Activated naive CD8-positive, alpha-beta T cell treated with anti-CD3 and anti-CD28 coated beads, Interleukin-2, amount 50 U/mL, for 24 hours (primary cell): ENCODE measurements around the gene KRTAP5-8.
A peak's percentile ranks its signal among the peaks of the same experiment; 100 is the strongest.
"Not testable (repeated sequence)": the region's sequence is repeated elsewhere in the genome, so short reads cannot be mapped to it uniquely, and the experiment has no call there.

ENCODE experiments used
- ATAC-seq: fragments of 150-1000 bp; cut with Tn5 transposase; one replicate; pipeline ENCODE4 v1.10.0; 2021
- DNase-seq: peaks from one replicate; pipeline ENCODE4 v3.0.0; 2021
- H3K27ac Mint-ChIP-seq: one replicate; pipeline ENCODE4 v1.8.0; 2021; ENCODE audit warnings: mild to moderate bottlenecking, mixed read lengths
- H3K27me3 Mint-ChIP-seq: one replicate; pipeline ENCODE4 v1.8.0; 2021; ENCODE audit warnings: mixed read lengths
- H3K36me3 Mint-ChIP-seq: one replicate; pipeline ENCODE4 v1.8.0; 2021; ENCODE audit warnings: low read depth, mixed read lengths
- H3K4me1 Mint-ChIP-seq: one replicate; pipeline ENCODE4 v1.8.0; 2021; ENCODE audit warnings: mixed read lengths
- H3K4me3 Mint-ChIP-seq: one replicate; pipeline ENCODE4 v1.8.0; 2021; ENCODE audit warnings: mild to moderate bottlenecking, moderate library complexity, mixed read lengths
- H3K9me3 Mint-ChIP-seq: one replicate; pipeline ENCODE4 v1.8.0; 2021; ENCODE audit warnings: mixed read lengths

Gene KRTAP5-8

DNA sequence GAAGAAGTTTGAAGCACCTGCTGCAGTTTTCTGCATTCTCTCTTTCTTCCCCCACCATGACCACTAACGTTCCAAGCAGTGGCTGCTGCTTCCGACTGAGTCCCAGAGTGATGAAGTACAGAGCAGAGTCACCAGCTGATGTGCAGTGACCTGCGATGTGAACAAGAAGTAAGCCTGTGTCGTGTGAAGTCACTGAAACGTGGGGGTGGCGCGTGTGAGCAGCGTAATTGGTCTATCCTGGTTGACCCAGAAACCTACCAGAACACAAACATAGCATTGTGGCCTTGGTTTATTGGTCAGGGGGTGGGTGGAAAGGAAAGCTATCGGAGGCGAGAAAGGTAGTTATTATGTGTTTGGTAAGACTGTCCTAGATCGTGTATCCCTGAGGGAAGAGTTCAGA, 7.2 kb upstream of the KRTAP5-8 start:
- H3K4me3 Mint-ChIP-seq, result no peak overlapping the region

GRCh38 chr11:71532036-71532610, 5.7 kb upstream of the KRTAP5-8 start:
- Mint-ChIP-seq H3K4me3 (no peak overlapping the region), H3K27ac (no peak overlapping the region), H3K27me3 (peaks cover 10% of the 10 kb centered on the region), H3K9me3 (no peaks in the 10 kb centered on the region), H3K4me1 (no peaks in the 10 kb centered on the region), H3K36me3 (no peaks in the 10 kb centered on the region)
- ATAC-seq, result no peak
- DNase-seq, result no peak

More for the DNA sequence above, 7.2 kb upstream of the KRTAP5-8 start:
- H3K27ac Mint-ChIP-seq, result no peak overlapping the region
- peaks cover 10% of the 10 kb centered on the region for H3K27me3 Mint-ChIP-seq
- H3K36me3 Mint-ChIP-seq, result no peaks in the 10 kb centered on the region
- DNase-seq, result no peak
- H3K9me3 Mint-ChIP-seq, result no peaks in the 10 kb centered on the region
- H3K4me1 Mint-ChIP-seq, result no peaks in the 10 kb centered on the region
- ATAC-seq, result no peak

GRCh38 chr11:71534711-71535608, 2.9 kb upstream of the KRTAP5-8 start:
- ATAC-seq, H3K4me3 Mint-ChIP-seq, DNase-seq, H3K9me3 Mint-ChIP-seq, H3K27ac Mint-ChIP-seq, H3K4me1 Mint-ChIP-seq, H3K36me3 Mint-ChIP-seq, H3K27me3 Mint-ChIP-seq: not testable (repeated sequence)

DNA sequence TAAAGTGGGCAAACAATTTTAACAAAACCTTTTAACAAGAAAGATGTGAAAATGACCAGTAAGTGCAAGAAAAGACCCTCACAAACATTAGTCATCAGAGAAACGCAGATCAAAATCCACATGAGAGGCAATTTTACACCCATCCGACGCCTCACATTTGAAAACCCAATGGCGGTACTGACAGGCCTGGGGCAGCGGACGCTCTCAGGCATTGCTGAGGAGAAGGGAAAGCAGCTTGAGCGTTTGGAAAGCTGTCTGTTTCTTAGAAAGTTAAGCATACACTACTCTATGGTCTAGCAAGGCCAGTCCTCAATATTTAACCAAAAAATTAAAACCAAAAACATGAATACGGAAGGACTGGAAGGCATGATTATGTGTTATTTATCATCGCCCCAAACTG, 2.0 kb upstream of the KRTAP5-8 start:
- H3K27me3 Mint-ChIP-seq, result peaks cover 2% of the 10 kb centered on the region
- peaks cover 3% of the 10 kb centered on the region for H3K4me1 Mint-ChIP-seq
- no peak overlapping the region for H3K4me3 Mint-ChIP-seq
- no peak for DNase-seq
- no peak for ATAC-seq
- no peak overlapping the region for H3K27ac Mint-ChIP-seq
- peaks cover 4% of the 10 kb centered on the region for H3K36me3 Mint-ChIP-seq
- H3K9me3 Mint-ChIP-seq, result peaks cover 7% of the 10 kb centered on the region

DNA sequence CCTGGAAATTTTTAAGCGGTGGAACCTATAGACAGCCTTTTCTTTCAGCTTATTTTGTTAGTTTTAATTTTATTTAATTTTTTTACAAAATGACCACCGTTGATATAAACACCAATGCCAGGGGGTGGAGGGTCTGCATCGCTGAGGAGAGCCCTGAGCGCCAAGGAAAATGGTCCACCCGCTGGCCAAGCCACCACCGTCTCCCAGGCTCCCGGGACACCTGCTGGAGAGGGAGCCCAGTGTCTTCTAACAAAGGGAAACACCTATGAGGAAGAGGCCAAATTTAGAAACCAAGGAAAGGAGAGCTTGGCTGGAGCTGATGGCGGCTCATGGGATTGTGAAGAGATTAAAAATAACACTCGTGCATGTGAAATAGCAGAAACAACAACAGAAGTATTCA, 288 bp upstream of the KRTAP5-8 start:
- H3K4me1 Mint-ChIP-seq, result peaks cover 6% of the 10 kb centered on the region
- H3K27ac Mint-ChIP-seq, result no peak overlapping the region
- ATAC-seq, result no peak
- H3K9me3 Mint-ChIP-seq, result peaks cover 15% of the 10 kb centered on the region
- H3K27me3 Mint-ChIP-seq, result peaks cover 2% of the 10 kb centered on the region
- H3K4me3 Mint-ChIP-seq, result no peak overlapping the region
- DNase-seq, result no peak
- H3K36me3 Mint-ChIP-seq, result peaks cover 4% of the 10 kb centered on the region

GRCh38 chr11:71538666-71538990, 803 bp downstream of the KRTAP5-8 start:
- no peak overlapping the region for H3K27ac Mint-ChIP-seq
- peaks cover 2% of the 10 kb centered on the region for H3K27me3 Mint-ChIP-seq
- ATAC-seq, result no peak
- peaks cover 4% of the 10 kb centered on the region for H3K36me3 Mint-ChIP-seq
- H3K4me1 Mint-ChIP-seq, result peaks cover 15% of the 10 kb centered on the region
- H3K4me3 Mint-ChIP-seq, result no peak overlapping the region
- DNase-seq, result no peak
- H3K9me3 Mint-ChIP-seq, result peaks cover 15% of the 10 kb centered on the region

DNA sequence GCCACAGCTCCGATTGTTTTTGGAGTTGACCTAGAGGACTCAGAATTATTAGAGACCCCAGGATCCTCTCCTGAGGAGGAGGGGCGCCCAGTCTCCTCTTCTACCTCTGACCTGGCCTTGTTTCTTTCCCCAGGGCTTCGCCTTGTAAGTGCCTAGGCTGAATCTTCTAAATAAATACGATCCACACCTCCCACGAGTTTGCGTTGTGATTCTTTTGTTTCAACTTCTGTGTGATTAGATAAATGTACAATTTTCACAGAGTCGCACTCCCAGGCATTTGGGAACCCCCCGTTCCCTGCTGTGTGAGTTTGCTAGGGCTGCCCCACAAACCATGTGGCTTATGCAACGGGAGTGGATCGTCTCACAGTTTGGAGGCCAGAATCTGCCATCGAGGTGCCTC, 1.2 kb downstream of the KRTAP5-8 start:
- ATAC-seq, result no peak
- Mint-ChIP-seq H3K36me3 (peaks cover 4% of the 10 kb centered on the region), H3K4me3 (no peak overlapping the region), H3K27me3 (peaks cover 2% of the 10 kb centered on the region), H3K9me3 (peaks cover 15% of the 10 kb centered on the region), H3K27ac (no peak overlapping the region), H3K4me1 (peaks cover 19% of the 10 kb centered on the region)
- DNase-seq, result no peak

DNA sequence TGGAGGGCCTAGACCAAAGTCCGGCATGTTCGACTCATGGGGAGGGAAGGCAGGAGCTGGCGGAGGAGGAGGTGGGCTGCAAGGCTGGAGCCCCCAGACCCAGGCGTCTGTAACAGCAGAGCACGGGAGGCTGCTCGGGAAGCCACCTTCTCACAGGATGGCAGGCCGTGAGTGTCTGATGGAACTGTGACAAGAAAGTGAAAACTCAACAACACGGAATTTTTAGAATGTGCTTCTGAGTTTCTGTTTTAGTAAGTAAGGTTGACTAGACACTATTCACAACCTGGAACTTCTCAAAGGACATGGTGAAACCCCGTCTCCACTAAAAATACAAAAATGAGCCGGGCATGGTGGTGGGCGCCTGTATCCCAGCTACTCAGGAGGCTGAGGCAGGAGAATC, 2.1 kb downstream of the KRTAP5-8 start:
- ATAC-seq, result not testable (repeated sequence)

DNA sequence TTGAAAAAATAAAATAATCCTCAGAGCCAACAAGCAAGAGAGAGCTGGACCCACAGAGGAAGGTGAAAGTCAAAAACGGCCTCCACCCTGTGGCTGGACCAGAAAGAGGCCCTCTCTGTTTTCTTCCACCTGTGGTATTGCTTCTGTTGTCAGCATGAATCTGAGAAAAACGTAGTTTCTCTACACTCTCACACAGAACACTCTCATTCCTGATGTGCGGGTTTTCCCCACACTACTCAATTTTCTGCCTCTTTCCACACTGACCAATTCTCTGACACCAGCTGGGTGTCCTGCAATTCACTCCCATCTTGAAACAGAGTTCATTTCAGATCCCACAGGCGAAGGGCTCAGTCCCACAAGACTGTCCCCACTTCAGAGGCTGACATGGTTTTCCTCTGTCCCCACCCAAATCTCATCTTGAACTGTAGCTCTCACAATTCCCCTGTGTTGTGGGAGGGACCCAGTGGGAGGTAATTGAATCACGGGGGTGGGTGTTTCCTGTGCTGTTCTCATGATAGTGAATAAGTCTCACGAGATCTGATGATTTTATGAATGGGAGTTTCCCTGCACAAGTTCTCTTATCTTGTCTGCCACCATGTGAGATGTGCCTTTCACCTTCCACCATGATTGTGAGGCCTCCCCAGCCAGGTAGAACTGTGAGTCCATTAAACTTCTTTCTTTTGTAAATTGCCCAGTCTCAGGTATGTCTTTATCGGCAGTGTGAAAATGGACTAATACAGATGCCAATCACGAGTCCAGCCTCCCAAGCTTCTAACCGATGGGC, 2.9 kb downstream of the KRTAP5-8 start:
- H3K36me3 Mint-ChIP-seq, H3K27me3 Mint-ChIP-seq, H3K4me3 Mint-ChIP-seq, DNase-seq, ATAC-seq, H3K27ac Mint-ChIP-seq: not testable (repeated sequence)
- peaks cover 15% of the 10 kb centered on the region for H3K9me3 Mint-ChIP-seq
- H3K4me1 Mint-ChIP-seq, result peaks cover 25% of the 10 kb centered on the region

More for the DNA sequence above, 2.1 kb downstream of the KRTAP5-8 start:
- Mint-ChIP-seq H3K4me1 (peaks cover 25% of the 10 kb centered on the region), H3K9me3 (peaks cover 15% of the 10 kb centered on the region)
- not testable (repeated sequence) for H3K27me3 Mint-ChIP-seq, H3K36me3 Mint-ChIP-seq, H3K27ac Mint-ChIP-seq, DNase-seq, H3K4me3 Mint-ChIP-seq

- Mint-ChIP-seq H3K36me3 (peaks cover 4% of the 10 kb centered on the region), H3K9me3 (peaks cover 15% of the 10 kb centered on the region), H3K27ac (no peak overlapping the region), H3K27me3 (peaks cover 7% of the 10 kb centered on the region), H3K4me1 (peaks cover 25% of the 10 kb centered on the region), H3K4me3 (no peak overlapping the region)
- ATAC-seq (no peak), DNase-seq (no peak)
Observed at GRCh38 chr11:71542382-71542781, 4.6 kb downstream of the KRTAP5-8 start.

DNA sequence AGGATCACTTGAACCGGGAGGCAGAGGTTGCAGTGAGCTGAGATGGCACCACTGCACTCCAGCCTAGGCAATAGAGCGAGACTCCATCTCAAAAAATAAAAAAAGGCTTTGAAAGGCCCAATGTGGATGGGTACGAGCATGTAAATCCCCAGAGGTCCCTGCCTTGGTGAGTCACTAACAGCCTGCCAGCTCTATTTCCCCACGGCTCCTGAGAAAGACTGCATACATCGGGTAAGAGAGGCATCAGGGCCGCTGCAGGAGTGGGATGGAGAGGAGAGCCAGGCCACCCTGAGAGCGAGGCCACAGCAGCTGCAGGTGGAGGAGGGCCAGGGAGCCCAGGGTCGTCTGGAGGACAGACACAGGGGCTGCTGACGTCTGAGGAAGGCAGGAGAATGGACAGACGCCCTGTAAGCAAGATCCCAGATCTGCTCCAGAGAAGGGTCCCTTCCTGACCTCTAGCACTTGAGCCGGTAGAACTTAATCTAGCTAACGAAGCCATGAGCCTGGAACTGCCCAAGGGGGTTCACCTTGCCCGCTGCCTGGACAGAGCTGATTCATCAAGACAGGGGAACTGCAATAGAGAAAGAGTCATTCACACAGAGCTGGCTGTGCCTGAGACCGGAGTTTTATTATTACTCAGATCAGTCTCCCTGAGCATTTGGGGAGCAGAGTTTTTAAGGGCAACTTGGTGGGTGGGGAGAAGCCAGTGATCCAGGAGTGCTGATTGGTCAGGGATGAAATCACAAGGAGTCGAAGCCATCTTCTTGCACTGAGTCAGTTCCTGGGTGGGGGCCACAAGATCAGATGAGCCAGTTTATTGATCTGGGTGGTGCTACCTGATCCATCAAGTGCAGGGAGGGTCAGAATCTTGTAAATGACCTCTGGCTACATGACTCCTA, 5.3 kb downstream of the KRTAP5-8 start:
- no peak overlapping the region for H3K27ac Mint-ChIP-seq
- peak; percentile 72 for ATAC-seq
- no peak overlapping the region for H3K4me3 Mint-ChIP-seq

GRCh38 chr11:71543866-71544265, 6.0 kb downstream of the KRTAP5-8 start:
- H3K4me1 Mint-ChIP-seq, result peaks cover 25% of the 10 kb centered on the region

More for the DNA sequence above, 5.3 kb downstream of the KRTAP5-8 start:
- peak; percentile 26 for DNase-seq
- peaks cover 7% of the 10 kb centered on the region for H3K27me3 Mint-ChIP-seq
- H3K4me1 Mint-ChIP-seq, result peaks cover 25% of the 10 kb centered on the region
- peaks cover 15% of the 10 kb centered on the region for H3K9me3 Mint-ChIP-seq
- H3K36me3 Mint-ChIP-seq, result peaks cover 4% of the 10 kb centered on the region

DNA sequence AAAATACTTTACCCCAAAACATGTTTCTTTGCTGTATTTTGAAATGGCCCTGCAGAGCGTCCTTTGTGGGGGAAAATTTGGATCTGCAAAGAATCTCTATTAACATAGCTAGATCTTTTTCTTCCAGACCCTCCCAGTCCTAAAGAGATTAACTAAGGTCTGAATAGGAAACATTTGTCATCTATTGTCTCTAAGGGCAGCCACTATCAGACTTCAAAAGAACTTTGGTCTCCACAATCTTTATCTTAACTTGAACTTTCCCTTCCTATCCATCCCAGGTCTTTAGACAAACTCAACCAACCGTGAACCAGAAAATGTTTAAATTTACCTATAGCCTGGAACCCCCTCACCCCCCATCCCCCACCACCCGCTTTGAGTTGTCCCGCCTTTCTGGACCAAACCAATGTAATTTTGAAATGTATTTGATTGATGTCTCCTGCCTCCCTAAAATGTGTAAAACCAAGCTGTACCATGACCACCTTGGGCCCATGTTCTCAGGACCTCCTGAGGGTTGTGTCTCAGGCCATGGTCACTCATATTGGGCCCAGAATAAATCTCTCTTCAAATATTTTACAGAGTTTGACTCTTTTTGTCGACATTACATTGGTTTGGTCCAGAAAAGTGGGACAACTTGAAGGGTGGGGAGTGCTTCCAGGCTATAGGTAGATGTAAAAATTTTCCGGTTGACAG, 6.8 kb downstream of the KRTAP5-8 start:
- peaks cover 11% of the 10 kb centered on the region for H3K9me3 Mint-ChIP-seq
- H3K4me1 Mint-ChIP-seq, result peaks cover 25% of the 10 kb centered on the region
- H3K4me3 Mint-ChIP-seq, result no peak overlapping the region

More at GRCh38 chr11:71543866-71544265, 6.0 kb downstream of the KRTAP5-8 start:
- ATAC-seq (no peak), DNase-seq (peak; percentile 8)
- Mint-ChIP-seq H3K36me3 (peaks cover 4% of the 10 kb centered on the region), H3K9me3 (peaks cover 15% of the 10 kb centered on the region), H3K27me3 (peaks cover 10% of the 10 kb centered on the region), H3K27ac (no peak overlapping the region), H3K4me3 (no peak overlapping the region)

More for the DNA sequence above, 6.8 kb downstream of the KRTAP5-8 start:
- Mint-ChIP-seq H3K27me3 (peaks cover 15% of the 10 kb centered on the region), H3K36me3 (peaks cover 4% of the 10 kb centered on the region), H3K27ac (no peak overlapping the region)
- DNase-seq (no peak), ATAC-seq (no peak)
